Esophagus muscularis mucosa (tissue), 4 donors: Measurements from ENCODE around the gene POT1.

Experiments used
- CTCF ChIP-seq, 3 experiments: fragments of 200-600 bp in 2 of 3; fragments of 450-650 bp in 1 of 3; sonication (generic) in 2 of 3; IDR thresholded peaks; one replicate each; pipeline ENCODE4 v1.5.1; 2017 to 2019; ENCODE audit warnings: antibody characterized with exemption in 3 of 3, mild to moderate bottlenecking in 2 of 3, moderate library complexity in 1 of 3
- EP300 ChIP-seq: sonication (generic); formaldehyde crosslinking; IDR thresholded peaks from one replicate; pipeline ENCODE4 v1.6.1; 2017; ENCODE audit warnings: antibody characterized with exemption
- POLR2AphosphoS5 ChIP-seq, 2 donors: sonication (generic); formaldehyde crosslinking; IDR thresholded peaks; one replicate each; pipeline ENCODE4 v1.6.1; 2017; ENCODE audit warnings: antibody characterized with exemption in 2 of 2

GRCh38 chr7:124956160-124956559, 26.5 kb upstream of the POT1 start:
- TF ChIP-seq CTCF (IDR thresholded peaks at IDR 0.05), result no peak
- no peak for TF ChIP-seq POLR2AphosphoS5 (IDR thresholded peaks at IDR 0.05)
- TF ChIP-seq EP300, result no peak
